Left renal pelvis (tissue), 4 donors: ENCODE data around the gene TEX52. TPM values are rescaled to one million over a fixed set of nuclear protein-coding genes. Genes with fewer than 3 reads are reported as not detected.

Experiments
- DNase-seq, 4 donors: peaks; one replicate each; pipeline ENCODE4 v3.0.0-alpha.2; 2013; ENCODE audit warnings: low read depth in 4 of 4, low spot score in 3 of 4
- polyA plus RNA-seq, 4 donors: library from polyadenylated mRNA; unstranded; fragments of 120-200 nt; gene quantifications; one replicate each; pipeline ENCODE4 v1.2.1, GENCODE V29; 2013; ENCODE audit not compliant: insufficient read length in 4 of 4

The TEX52 gene
- polyA plus RNA-seq, 4 donors, result 0.37 to 2.6 (median 0.72) TPM

- DNase-seq, result no peak
Observed at GRCh38 chr12:2801044-2801783, 55.6 kb downstream of the TEX52 start.

GRCh38 chr12:2800046-2800570 is 56.7 kb downstream of the TEX52 start:
- no peak for DNase-seq

Other genes starting within 250 kb of the TEX52 start
- 100 to 1,000 TPM in 3 of 4 donors, 10 to 100 TPM in 1; 46.1 to 175 (median 137) TPM for gene FKBP4, start 62.1 kb downstream of the TEX52 start, polyA plus RNA-seq
- 10 to 100 TPM; 44.1 to 75.9 (median 63.0) TPM for gene ITFG2, start 44.4 kb downstream of the TEX52 start, polyA plus RNA-seq
- 10 to 100 TPM in 3 of 4 donors, 1 to 10 TPM in 1; 5.8 to 36.7 (median 31.9) TPM for gene NRIP2, start 22.0 kb downstream of the TEX52 start, polyA plus RNA-seq
- 10 to 100 TPM; 29.1 to 36.2 (median 31.2) TPM for gene FOXM1, start 20.1 kb upstream of the TEX52 start, polyA plus RNA-seq
- 10 to 100 TPM; 32.3 to 45.4 (median 41.8) TPM for gene RHNO1, start 20.2 kb upstream of the TEX52 start, polyA plus RNA-seq
- gene TULP3, start 33.9 kb upstream of the TEX52 start, polyA plus RNA-seq, result 10 to 100 TPM; 34.0 to 43.0 (median 35.3) TPM
- 10 to 100 TPM in 3 of 4 donors, 1 to 10 TPM in 1; 9.4 to 20.0 (median 19.2) TPM for gene TEAD4, start 102.4 kb upstream of the TEX52 start, polyA plus RNA-seq
- gene TSPAN9, start 220.3 kb upstream of the TEX52 start, polyA plus RNA-seq, result 10 to 100 TPM; 79.9 to 98.9 (median 89.6) TPM